PFSK-1 (cell line): ENCODE measurements around the gene SCN1B.

Experiments used
- FOXP2 ChIP-seq: optimal IDR thresholded peaks from 2 replicates; pipeline ENCODE3; 2011; ENCODE audit warnings: borderline replicate concordance, control low read depth, inconsistent platforms; ENCODE audit not compliant: insufficient read depth; ENCODE audit errors: extremely low read length, extremely low read depth
- POLR2AphosphoS5 ChIP-seq: IDR thresholded peaks from 2 replicates; pipeline ENCODE4 v1.6.1; 2012; ENCODE audit warnings: low read depth, mild to moderate bottlenecking, control low read depth, low read length, moderate library complexity
- REST ChIP-seq, 2 experiments: IDR thresholded peaks; 2 replicates each; pipeline versions ENCODE4 v1.6.1 to v1.8.0; 2011 to 2012; ENCODE audit warnings: low read depth in 2 of 2, low read length in 2 of 2, control low read depth in 1 of 2, inconsistent platforms in 1 of 2, mild to moderate bottlenecking in 1 of 2, moderate library complexity in 1 of 2; ENCODE audit not compliant: insufficient read depth in 1 of 2
- SIN3A ChIP-seq: IDR thresholded peaks from 2 replicates; pipeline ENCODE4 v1.6.1; 2012; ENCODE audit warnings: mild to moderate bottlenecking, low read length, moderate library complexity, borderline replicate concordance; ENCODE audit not compliant: insufficient read depth
- TAF1 ChIP-seq: IDR thresholded peaks from 2 replicates; pipeline ENCODE4 v1.6.1; 2012; ENCODE audit warnings: low read length, control low read depth, borderline replicate concordance; ENCODE audit not compliant: insufficient read depth

Gene SCN1B

GRCh38 chr19:34988119-34988518, 42.2 kb upstream of the SCN1B start:
- no peak for TF ChIP-seq TAF1

- TF ChIP-seq SIN3A (no peak), POLR2AphosphoS5 (no peak), FOXP2 (no peak), REST (IDR thresholded peaks at IDR 0.05; ENCODE audit: insufficient read depth in 1 of 2, low read depth in 2 of 2, low read length in 2 of 2) (no peak), TAF1 (no peak)
These were observed 41.0 kb upstream of the SCN1B start for GRCh38 chr19:34989298-34989697.

- no peak for TF ChIP-seq TAF1
- no peak for TF ChIP-seq REST (IDR thresholded peaks at IDR 0.05; ENCODE audit: insufficient read depth in 1 of 2, low read depth in 2 of 2, low read length in 2 of 2)
- TF ChIP-seq SIN3A = no peak
- no peak for TF ChIP-seq POLR2AphosphoS5
- no peak for TF ChIP-seq FOXP2
These were observed 39.6 kb upstream of the SCN1B start for GRCh38 chr19:34990578-34991192.

GRCh38 chr19:34991542-34992333, 38.5 kb upstream of the SCN1B start:
- TF ChIP-seq FOXP2 (no peak), REST (IDR thresholded peaks at IDR 0.05; ENCODE audit: insufficient read depth in 1 of 2, low read depth in 2 of 2, low read length in 2 of 2) (no peak)

GRCh38 chr19:34994286-34994642, 36.0 kb upstream of the SCN1B start:
- TF ChIP-seq FOXP2 (no peak), REST (IDR thresholded peaks at IDR 0.05; ENCODE audit: insufficient read depth in 1 of 2, low read depth in 2 of 2, low read length in 2 of 2) (no peak), SIN3A (no peak), POLR2AphosphoS5 (no peak), TAF1 (no peak)
